ENCODE measurements around the gene TFPT.

The TFPT gene

GRCh38 chr19:54148158-54148557, 32.7 kb upstream of the TFPT start:
- DNase-seq, result no peak

GRCh38 chr19:54147676-54148075, 32.2 kb upstream of the TFPT start:
- no peak for DNase-seq

GRCh38 chr19:54145541-54146158, 30.2 kb upstream of the TFPT start:
- no peak for DNase-seq

DNA sequence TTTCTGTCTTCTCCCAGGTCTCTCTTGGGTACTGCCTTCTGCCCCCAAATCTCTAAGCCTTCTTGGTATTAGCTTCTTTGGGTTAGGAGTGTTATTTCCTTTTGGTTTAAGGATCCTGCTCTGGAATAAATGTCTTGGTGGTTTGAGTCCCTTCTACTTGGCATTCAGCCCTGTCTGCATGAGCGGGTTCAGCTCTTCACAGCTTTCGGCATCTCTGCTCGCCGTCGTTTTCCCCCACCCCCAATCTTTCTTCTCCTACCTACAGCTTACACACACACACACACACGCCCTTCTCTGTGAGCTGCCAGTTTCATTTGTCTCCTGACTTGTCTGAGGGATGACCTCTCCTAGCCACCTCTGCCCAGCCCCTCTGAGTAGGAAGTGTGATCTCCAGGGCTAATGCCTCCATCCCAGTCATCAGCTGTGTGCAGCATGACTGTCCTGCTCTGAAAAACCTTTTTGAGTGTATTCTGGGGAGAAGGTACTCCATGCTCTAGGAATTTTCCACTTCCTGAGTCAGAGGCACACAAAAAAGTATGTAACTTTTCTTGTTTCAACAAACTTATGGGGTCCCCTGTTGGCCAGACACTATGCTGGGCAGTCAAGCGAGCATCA, 26.8 kb upstream of the TFPT start:
- no peak for DNase-seq

DNA sequence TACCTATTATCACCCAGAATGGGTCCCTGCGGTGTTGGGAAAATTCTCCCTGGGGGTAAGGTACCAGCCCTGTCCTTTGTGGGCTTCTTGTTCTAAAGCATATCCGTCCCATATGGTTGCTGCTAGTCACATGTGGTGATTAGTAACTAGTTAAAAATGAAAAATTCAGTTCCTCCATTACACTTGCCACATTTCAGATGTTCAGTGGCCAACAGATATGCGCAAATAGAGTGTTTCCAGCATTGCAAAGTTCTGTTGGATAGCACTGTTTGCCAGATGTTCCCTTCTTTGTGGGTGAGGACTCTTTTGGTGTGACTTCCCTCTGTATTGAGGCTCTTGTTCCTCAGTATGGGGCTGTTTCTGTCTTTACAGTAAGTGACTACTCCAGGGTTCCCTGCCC, 25.9 kb upstream of the TFPT start:
- no peak for DNase-seq

GRCh38 chr19:54138489-54139256, 23.2 kb upstream of the TFPT start:
- DNase-seq, result peak; percentile 72

GRCh38 chr19:54137699-54138488, 22.4 kb upstream of the TFPT start, which contains the start of gene CNOT3:
TSS of gene CNOT3 (plus strand) at chr19:54137762. CDS start at chr19:54142979, 5,217 bp downstream.
- DNase-seq, result peak; percentile 67

DNA sequence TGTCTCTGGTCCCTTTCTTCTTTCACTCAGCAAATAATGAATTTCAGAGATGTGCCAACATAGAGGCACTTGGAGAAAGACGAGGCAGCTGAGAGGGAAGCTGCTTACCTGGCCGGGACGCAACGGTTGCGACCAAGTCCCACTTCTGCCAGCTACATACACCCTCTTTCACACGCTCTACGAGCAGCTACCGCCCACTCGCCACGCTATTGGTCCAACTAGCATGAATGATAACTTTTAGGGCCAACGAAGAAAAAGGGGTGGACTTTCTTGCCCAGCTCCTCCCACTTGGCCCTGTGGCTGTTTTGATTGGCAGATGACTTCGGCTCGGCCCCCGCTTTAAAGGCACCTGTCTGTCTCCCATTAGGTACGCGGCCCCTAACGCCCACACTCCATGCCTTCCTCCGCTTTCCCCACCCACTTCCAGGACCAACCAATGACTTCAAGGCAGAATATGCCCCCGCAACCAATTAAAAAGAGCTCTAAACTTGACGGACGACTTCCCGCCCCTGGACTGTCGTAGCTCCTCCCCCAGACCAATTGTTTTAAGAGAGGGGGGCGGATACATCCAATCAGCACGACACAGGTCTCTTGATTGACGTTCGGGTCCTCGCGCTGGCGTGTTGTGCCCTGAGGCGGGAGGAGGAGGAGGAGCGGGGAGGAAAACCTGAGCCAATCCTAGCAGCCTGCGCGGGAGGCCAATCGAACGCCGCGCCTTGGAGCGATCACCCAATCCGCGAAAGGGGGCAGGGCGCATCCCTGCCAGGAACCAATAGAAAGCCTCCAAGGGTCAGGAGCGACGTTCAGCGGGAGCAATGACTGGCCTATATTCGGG, 21.6 kb upstream of the TFPT start:
- DNase-seq, result peak; percentile 97

GRCh38 chr19:54136086-54136863, 20.8 kb upstream of the TFPT start:
- no peak for DNase-seq

- no peak for DNase-seq
These were observed 18.6 kb upstream of the TFPT start for GRCh38 chr19:54133957-54134590.

GRCh38 chr19:54133312-54133956, 18.0 kb upstream of the TFPT start:
- no peak for DNase-seq

DNA sequence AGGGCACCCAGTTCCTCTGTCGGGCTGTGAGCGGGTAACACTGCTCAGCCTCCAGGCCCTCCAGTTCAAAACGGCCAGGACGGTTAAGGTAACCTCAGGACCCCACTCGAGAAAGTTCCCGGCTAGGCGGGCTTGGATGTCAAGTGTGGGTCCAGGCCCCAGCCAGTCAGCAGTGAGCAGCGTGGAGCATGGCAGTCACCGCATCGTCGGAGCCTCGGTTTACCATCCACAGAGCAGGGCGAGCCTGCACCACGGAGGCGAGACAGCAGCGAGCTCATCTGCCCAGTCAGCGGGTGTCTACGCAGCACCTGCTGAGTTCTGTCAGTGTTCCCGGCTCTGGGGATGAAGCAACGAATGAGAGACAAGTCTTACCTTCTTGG, 14.2 kb upstream of the TFPT start:
- DNase-seq, result no peak

DNA sequence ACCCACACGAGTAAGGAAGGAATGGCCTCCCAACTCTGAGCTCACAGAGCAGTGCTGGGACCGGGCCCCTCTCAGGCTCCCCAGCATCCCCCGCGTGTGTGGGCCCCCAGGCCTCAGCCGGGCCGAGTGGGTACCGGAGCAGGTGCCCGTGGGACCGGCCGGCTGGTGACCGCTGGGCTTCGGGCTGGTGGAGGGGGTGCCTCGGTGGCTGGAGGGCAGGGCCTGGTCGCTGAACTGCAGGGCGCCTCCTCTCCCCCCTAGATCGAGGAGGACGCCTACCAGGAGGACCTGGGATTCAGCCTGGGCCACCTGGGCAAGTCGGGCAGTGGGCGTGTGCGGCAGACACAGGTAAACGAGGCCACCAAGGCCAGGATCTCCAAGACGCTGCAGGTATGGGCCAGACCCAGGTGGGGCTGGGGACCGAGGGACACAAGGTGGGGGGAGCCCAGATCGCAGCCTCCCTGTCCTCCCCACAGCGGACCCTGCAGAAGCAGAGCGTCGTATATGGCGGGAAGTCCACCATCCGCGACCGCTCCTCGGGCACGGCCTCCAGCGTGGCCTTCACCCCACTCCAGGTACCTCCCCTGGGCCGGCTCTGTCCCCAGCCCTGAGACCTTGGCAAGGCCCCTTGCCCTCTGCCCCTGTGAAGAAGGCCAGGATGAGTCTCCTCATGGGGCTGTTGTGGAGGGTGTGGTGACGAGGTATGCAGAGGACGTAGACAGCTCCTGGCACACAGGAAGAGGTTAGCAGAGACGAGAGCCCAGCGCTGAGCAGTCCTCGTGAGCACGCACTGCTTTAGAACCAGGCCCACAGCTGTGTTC, 13.5 kb upstream of the TFPT start:
- no peak for DNase-seq

DNA sequence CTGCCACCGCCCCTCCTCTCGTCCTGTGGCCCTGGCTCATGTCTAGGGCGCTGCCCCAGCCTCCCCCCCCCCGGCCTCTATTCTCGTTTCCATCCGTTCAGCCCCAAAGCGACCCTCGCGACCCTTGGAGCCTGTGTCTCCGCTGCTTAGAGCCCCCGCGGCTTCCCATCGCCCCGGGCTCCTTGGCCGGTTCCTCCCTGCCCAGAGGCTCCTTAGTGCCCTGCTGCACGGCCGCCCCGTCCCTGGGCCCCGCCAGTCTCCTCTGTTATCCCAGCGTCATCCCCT, 12.9 kb upstream of the TFPT start:
- DNase-seq, result no peak

GRCh38 chr19:54127688-54128440, 12.4 kb upstream of the TFPT start:
- DNase-seq, result no peak

GRCh38 chr19:54125713-54126112, 10.3 kb upstream of the TFPT start:
- no peak for DNase-seq

DNA sequence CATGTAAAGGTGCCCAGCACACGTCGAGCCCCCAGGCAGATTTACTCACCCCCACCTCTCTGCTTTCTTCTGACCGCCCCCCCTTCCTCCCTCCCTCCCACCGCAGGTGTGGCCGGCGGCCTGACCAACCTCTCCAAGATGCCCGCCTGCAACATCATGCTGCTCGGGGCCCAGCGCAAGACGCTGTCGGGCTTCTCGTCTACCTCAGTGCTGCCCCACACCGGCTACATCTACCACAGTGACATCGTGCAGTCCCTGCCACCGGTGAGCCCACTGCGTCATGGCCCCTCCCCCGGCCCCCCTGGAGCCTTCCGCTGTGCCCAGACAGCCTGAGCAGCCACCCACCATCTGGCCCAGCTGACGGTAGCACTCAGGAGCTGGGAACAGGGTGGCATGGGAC, 8.9 kb upstream of the TFPT start:
- no peak for DNase-seq

GRCh38 chr19:54123682-54124081, 8.2 kb upstream of the TFPT start:
- DNase-seq, result no peak

DNA sequence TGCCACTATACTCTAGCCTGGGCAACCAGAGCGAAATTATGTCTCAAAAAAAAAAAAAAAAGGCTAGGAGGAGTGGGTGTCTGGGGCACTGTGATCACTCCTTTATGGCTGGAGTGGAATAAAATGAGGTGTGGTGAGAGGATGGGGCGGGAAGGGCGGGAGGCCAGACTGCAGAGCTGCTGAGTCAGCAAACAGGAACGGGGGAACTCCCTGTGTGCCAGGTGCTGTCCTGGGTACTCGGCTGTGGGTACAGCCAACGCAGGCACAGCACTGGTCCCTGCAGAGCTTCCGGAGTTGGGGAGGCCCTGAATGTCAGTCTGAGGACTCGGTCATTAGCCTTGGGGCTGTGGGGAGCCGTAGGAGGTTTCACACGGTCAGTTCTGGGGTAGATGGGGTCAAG, 5.8 kb upstream of the TFPT start:
- no peak for DNase-seq
